GM19455 (cell line): ENCODE data around the gene PPP4R3B.

ENCODE experiments used
- ATAC-seq: cut with Tn5 transposase; IDR thresholded peaks from one replicate; pipeline ENCODE4 v1.9.1; 2021; ENCODE audit not compliant: unreplicated experiment

Gene PPP4R3B

GRCh38 chr2:55519938-55520885 is 97.2 kb downstream of the PPP4R3B start:
- ATAC-seq: peak; percentile 5

- ATAC-seq: peak; percentile 17
Measured at GRCh38 chr2:55518841-55519165, 98.6 kb downstream of the PPP4R3B start.

GRCh38 chr2:55511508-55512124 is 105.8 kb downstream of the PPP4R3B start:
- ATAC-seq: no peak

GRCh38 chr2:55502590-55503141 is 114.8 kb downstream of the PPP4R3B start:
- ATAC-seq: no peak

- ATAC-seq: no peak
Measured at GRCh38 chr2:55500025-55500424, 117.4 kb downstream of the PPP4R3B start.

- ATAC-seq: no peak
Measured at GRCh38 chr2:55498582-55498981, 118.8 kb downstream of the PPP4R3B start.
